ENCODE data around the gene SRC.
A peak's percentile ranks its signal among the peaks of the same experiment; 100 is the strongest.

Gene SRC

GRCh38 chr20:37397954-37398749, 52.2 kb downstream of the SRC start:
- no peak for DNase-seq

- no peak for DNase-seq
Measured at GRCh38 chr20:37398750-37399621, 53.0 kb downstream of the SRC start.

GRCh38 chr20:37401282-37401929, 55.5 kb downstream of the SRC start:
- DNase-seq: no peak

GRCh38 chr20:37401930-37402675, 56.2 kb downstream of the SRC start:
- DNase-seq: no peak

- no peak for DNase-seq
Measured at GRCh38 chr20:37403107-37404033, 57.4 kb downstream of the SRC start.

- DNase-seq: no peak
Measured at GRCh38 chr20:37404461-37404890, 58.5 kb downstream of the SRC start.

GRCh38 chr20:37405351-37405897, 59.5 kb downstream of the SRC start:
- DNase-seq: no peak

GRCh38 chr20:37406010-37406998, 60.4 kb downstream of the SRC start:
- DNase-seq: peak; percentile 68

- DNase-seq: no peak
Measured at GRCh38 chr20:37407019-37407566, 61.2 kb downstream of the SRC start.

GRCh38 chr20:37407573-37408002, 61.6 kb downstream of the SRC start:
- no peak for DNase-seq

- DNase-seq: no peak
Measured at GRCh38 chr20:37408302-37409193, 62.6 kb downstream of the SRC start.

GRCh38 chr20:37411408-37412219, 65.7 kb downstream of the SRC start:
- DNase-seq: peak; percentile 59

- no peak for DNase-seq
Measured at GRCh38 chr20:37413023-37413334, 67.0 kb downstream of the SRC start.

- no peak for DNase-seq
Measured at GRCh38 chr20:37413379-37413778, 67.4 kb downstream of the SRC start.

- no peak for DNase-seq
Measured at GRCh38 chr20:37414224-37415035, 68.5 kb downstream of the SRC start.

GRCh38 chr20:37415118-37416085, 69.5 kb downstream of the SRC start:
- no peak for DNase-seq
